Panc1 (cell line): ENCODE results near the gene CORO7. TPM values are rescaled to one million over a fixed set of nuclear protein-coding genes. Genes with fewer than 3 reads are reported as not detected.

Experiments used
- ATAC-seq: fragments of 200-7000 bp; cut with Tn5 transposase; 2 replicates; pipeline ENCODE4 v1.9.1; 2020; ENCODE audit warnings: mild to moderate bottlenecking, moderate library complexity
- BruUV-seq: library from RNA; stranded (reverse); fragments of 400-500 nt; replicated peaks from 2 replicates; lab custom pipeline; 2021; lab: Mats Ljungman, UMichigan
- CTCF ChIA-PET: fragments of 300-600 bp; sonication (Branson Sonifier 250); formaldehyde crosslinking; loops from one replicate; lab custom pipeline; 2022; ENCODE audit warnings: antibody characterized with exemption; lab: Charles Lee
- POLR2A ChIA-PET: fragments of 300-600 bp; sonication (Branson Sonifier 250); formaldehyde crosslinking; loops from one replicate; lab custom pipeline; 2022; ENCODE audit warnings: antibody characterized with exemption; lab: Charles Lee
- DNase-seq: peaks from one replicate; pipeline ENCODE4 v3.0.0-alpha.2; 2010; ENCODE audit warnings: low read depth, low spot score
- H3K27ac ChIP-seq: 2 replicates; pipeline ENCODE4 v1.5.1; 2011; ENCODE audit warnings: mild to moderate bottlenecking, low read length, inconsistent platforms
- H3K27me3 ChIP-seq: fragments of 200-500 bp; sonication (Bioruptor generic); 2 replicates; pipeline ENCODE4 v1.6.0; 2014; ENCODE audit warnings: low read length, inconsistent platforms; ENCODE audit not compliant: control insufficient read depth, insufficient read depth
- H3K36me3 ChIP-seq: fragments of 200-500 bp; sonication (Bioruptor generic); 2 replicates; pipeline ENCODE4 v1.5.1; 2014; ENCODE audit warnings: inconsistent platforms, mild to moderate bottlenecking, low read length, moderate library complexity; ENCODE audit not compliant: control insufficient read depth, insufficient read depth
- H3K4me1 ChIP-seq: 2 replicates; pipeline ENCODE4 v1.5.1; 2011; ENCODE audit warnings: inconsistent platforms, mild to moderate bottlenecking, low read length, moderate library complexity; ENCODE audit not compliant: control insufficient read depth, insufficient read depth
- H3K4me3 ChIP-seq, 2 experiments: 2 replicates each; pipeline ENCODE4 v1.5.1; 2011 to 2012; ENCODE audit warnings: low read depth in 2 of 2, low read length in 2 of 2, mild to moderate bottlenecking in 2 of 2, inconsistent platforms in 1 of 2, moderate library complexity in 1 of 2
- H3K9me3 ChIP-seq: fragments of 200-500 bp; sonication (Bioruptor generic); 2 replicates; pipeline ENCODE4 v1.5.1; 2014; ENCODE audit warnings: low read depth, mild to moderate bottlenecking, inconsistent platforms, low read length, moderate library complexity; ENCODE audit not compliant: control insufficient read depth, insufficient read depth
- POLR2AphosphoS5 ChIP-seq: IDR thresholded peaks from 2 replicates; pipeline ENCODE4 v1.6.1; 2012; ENCODE audit warnings: mild to moderate bottlenecking, low read depth, low read length, moderate library complexity
- SIN3A ChIP-seq: IDR thresholded peaks from 2 replicates; pipeline ENCODE4 v1.6.1; 2012; ENCODE audit warnings: low read depth, mild to moderate bottlenecking, low read length, moderate library complexity, borderline replicate concordance; ENCODE audit not compliant: insufficient read depth
- TCF7L2 ChIP-seq: IDR thresholded peaks from 2 replicates; pipeline ENCODE4 v1.6.1; 2011; ENCODE audit warnings: mild to moderate bottlenecking, low read depth, low read length, inconsistent platforms
- in situ Hi-C: cut with HindIII; loops from 2 replicates; pipeline ENCODE4 v1.10.0; 2016; ENCODE audit warnings: low sequenced_read_pairs, low pct_unique_long_range_greater_than_20kb
- intact Hi-C: fragments of 100-400 bp; cut with micrococcal nuclease; formaldehyde crosslinking; loops from one replicate; pipeline ENCODE4 v1.10.0; 2022; ENCODE audit not compliant: unreplicated experiment
- total RNA-seq: library from RNA; stranded (reverse); gene quantifications from one replicate; pipeline ENCODE4 v1.2.1, GENCODE V29; 2021; ENCODE audit not compliant: unreplicated experiment
- TF ChIP-seq, protein P1 (sequence below): fragments of 450-650 bp; IDR thresholded peaks from 2 replicates; pipeline ENCODE4 v1.5.1; 2017; ENCODE audit warnings: mild to moderate bottlenecking
- TF ChIP-seq, protein P2 (sequence below), 2 experiments: IDR thresholded peaks; 2 replicates each; pipeline ENCODE4 v1.6.1; 2011 to 2012; ENCODE audit warnings: low read depth in 2 of 2, control low read depth in 1 of 2, low read length in 1 of 2, mild to moderate bottlenecking in 1 of 2, moderate library complexity in 1 of 2; ENCODE audit not compliant: insufficient read depth in 1 of 2

CORO7 gene
- total RNA-seq, 1 experiment from 2014 or later = 37.5 TPM

DNA sequence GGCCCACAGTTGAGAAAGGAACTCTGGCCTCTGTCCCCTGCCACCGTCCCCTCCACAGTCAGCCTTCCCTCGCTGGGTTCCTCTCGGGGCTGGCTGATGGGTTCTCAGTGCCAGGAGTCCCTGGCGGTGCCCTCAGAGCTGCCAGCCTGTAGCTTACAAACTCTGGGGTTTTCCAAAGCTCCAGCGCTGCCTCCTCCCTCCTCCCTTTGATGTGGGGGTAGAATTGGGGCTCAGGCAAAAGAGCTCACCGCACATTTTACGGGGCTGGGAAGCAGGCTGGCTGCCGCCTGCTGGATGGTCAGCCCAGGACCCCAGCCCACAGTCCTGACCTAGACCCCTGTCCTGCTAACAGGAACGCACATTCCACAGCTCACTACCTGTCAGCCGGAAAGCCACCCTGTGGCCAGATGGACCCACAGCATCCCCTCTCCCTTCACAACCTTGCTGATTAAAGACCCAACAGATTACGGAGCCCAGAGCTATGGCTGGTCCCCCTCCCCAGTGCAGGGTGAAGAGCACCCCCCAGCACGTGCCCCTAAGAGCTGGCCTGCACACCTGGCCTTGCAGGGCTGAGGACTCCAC, 38.7 kb downstream of the CORO7 start:
- no TSS peak for BruUV-seq
- TF ChIP-seq SIN3A (no peak), POLR2AphosphoS5 (0 out of 2 replicates have a peak, but pooled peaks have one; percentile 36)
- Histone ChIP-seq H3K9me3 (no peaks in the 10 kb centered on the region), H3K27ac (peak overlapping the region; percentile 82), H3K27me3 (no peaks in the 10 kb centered on the region), H3K36me3 (no peaks in the 10 kb centered on the region), H3K4me3 (no peak overlapping the region), H3K4me1 (peaks cover 73% of the 10 kb centered on the region)
- intact Hi-C loops (no loop called here), in situ Hi-C loops (no loop called here)
- ChIA-PET CTCF (interaction anchor here (1.0 to 2.5 kb wide), 4 partner anchors 16 to 25 kb away, joined by 3 to 8 read pairs (median 4); no protein-coding TSS in a partner anchor), POLR2A (no interaction called here)
- DNase-seq (no peak), ATAC-seq (peak; percentile 43)

DNA sequence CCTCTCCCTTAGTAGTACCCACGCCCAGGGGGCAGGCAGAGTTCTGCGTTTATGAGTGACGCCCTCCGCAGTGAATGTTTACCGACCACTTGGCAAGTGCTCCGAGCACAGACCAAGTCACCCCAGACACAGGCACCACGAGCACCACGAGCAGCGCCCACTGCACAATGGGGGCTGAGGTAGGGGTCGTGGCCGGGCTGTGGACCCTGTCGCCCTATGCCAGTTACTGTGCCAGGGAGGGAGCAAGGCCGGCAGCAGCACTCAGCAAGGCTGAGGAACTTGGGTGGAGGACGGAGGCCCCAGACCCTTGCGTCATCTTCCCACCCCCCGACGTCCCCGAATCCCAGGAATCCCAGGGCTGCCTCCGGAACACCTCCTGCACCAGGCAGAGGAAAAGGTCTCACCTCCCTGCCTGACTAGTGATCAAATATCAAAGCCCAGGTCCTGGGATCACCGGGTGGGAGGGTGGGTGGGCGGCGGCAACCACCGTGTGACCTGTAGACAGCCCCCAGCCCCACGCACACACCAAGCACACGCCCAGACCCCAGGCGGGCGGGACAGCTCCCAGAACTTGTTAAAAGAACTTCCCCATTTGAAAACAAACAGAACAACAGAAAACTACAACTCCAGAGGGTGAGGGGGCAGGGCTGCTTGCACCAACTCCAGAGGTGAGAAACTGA, 39.4 kb downstream of the CORO7 start:
- intact Hi-C loops = no loop called here
- DNase-seq (no peak), ATAC-seq (no peak)
- peaks cover 75% of the 10 kb centered on the region for H3K4me1 ChIP-seq
- H3K27ac ChIP-seq = peak overlapping the region; percentile 82
- no TSS peak for BruUV-seq
- H3K4me3 ChIP-seq = no peak overlapping the region
- CTCF ChIA-PET = interaction anchor here (1.0 to 2.5 kb wide), 4 partner anchors 15 to 26 kb away, joined by 3 to 8 read pairs (median 4); no protein-coding TSS in a partner anchor
- in situ Hi-C loops = no loop called here
- POLR2A ChIA-PET = no interaction called here
- H3K9me3 ChIP-seq = no peaks in the 10 kb centered on the region
- TF ChIP-seq TCF7L2 (no peak; the same call in 1 of the 2 replicates), SIN3A (no peak), POLR2AphosphoS5 (no peak)
- TF ChIP-seq, protein P1, sequence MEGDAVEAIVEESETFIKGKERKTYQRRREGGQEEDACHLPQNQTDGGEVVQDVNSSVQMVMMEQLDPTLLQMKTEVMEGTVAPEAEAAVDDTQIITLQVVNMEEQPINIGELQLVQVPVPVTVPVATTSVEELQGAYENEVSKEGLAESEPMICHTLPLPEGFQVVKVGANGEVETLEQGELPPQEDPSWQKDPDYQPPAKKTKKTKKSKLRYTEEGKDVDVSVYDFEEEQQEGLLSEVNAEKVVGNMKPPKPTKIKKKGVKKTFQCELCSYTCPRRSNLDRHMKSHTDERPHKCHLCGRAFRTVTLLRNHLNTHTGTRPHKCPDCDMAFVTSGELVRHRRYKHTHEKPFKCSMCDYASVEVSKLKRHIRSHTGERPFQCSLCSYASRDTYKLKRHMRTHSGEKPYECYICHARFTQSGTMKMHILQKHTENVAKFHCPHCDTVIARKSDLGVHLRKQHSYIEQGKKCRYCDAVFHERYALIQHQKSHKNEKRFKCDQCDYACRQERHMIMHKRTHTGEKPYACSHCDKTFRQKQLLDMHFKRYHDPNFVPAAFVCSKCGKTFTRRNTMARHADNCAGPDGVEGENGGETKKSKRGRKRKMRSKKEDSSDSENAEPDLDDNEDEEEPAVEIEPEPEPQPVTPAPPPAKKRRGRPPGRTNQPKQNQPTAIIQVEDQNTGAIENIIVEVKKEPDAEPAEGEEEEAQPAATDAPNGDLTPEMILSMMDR = no peak
- TF ChIP-seq, protein P2, sequence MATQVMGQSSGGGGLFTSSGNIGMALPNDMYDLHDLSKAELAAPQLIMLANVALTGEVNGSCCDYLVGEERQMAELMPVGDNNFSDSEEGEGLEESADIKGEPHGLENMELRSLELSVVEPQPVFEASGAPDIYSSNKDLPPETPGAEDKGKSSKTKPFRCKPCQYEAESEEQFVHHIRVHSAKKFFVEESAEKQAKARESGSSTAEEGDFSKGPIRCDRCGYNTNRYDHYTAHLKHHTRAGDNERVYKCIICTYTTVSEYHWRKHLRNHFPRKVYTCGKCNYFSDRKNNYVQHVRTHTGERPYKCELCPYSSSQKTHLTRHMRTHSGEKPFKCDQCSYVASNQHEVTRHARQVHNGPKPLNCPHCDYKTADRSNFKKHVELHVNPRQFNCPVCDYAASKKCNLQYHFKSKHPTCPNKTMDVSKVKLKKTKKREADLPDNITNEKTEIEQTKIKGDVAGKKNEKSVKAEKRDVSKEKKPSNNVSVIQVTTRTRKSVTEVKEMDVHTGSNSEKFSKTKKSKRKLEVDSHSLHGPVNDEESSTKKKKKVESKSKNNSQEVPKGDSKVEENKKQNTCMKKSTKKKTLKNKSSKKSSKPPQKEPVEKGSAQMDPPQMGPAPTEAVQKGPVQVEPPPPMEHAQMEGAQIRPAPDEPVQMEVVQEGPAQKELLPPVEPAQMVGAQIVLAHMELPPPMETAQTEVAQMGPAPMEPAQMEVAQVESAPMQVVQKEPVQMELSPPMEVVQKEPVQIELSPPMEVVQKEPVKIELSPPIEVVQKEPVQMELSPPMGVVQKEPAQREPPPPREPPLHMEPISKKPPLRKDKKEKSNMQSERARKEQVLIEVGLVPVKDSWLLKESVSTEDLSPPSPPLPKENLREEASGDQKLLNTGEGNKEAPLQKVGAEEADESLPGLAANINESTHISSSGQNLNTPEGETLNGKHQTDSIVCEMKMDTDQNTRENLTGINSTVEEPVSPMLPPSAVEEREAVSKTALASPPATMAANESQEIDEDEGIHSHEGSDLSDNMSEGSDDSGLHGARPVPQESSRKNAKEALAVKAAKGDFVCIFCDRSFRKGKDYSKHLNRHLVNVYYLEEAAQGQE (IDR thresholded peaks at IDR 0.05; ENCODE audit: insufficient read depth in 1 of 2, low read depth in 2 of 2, low read length in 1 of 2) = no peak
- no peaks in the 10 kb centered on the region for H3K36me3 ChIP-seq
- H3K27me3 ChIP-seq = no peaks in the 10 kb centered on the region
